ENCODE measurements around the gene KIF2C. TPM values are rescaled to one million over a fixed set of nuclear protein-coding genes. Genes with fewer than 3 reads are reported as not detected.
"Not testable (repeated sequence)": the region's sequence is repeated elsewhere in the genome, so short reads cannot be mapped to it uniquely, and the experiment has no call there.

KIF2C gene
- total RNA-seq, 1 experiment from 2014 or later, result 49.8 TPM

DNA sequence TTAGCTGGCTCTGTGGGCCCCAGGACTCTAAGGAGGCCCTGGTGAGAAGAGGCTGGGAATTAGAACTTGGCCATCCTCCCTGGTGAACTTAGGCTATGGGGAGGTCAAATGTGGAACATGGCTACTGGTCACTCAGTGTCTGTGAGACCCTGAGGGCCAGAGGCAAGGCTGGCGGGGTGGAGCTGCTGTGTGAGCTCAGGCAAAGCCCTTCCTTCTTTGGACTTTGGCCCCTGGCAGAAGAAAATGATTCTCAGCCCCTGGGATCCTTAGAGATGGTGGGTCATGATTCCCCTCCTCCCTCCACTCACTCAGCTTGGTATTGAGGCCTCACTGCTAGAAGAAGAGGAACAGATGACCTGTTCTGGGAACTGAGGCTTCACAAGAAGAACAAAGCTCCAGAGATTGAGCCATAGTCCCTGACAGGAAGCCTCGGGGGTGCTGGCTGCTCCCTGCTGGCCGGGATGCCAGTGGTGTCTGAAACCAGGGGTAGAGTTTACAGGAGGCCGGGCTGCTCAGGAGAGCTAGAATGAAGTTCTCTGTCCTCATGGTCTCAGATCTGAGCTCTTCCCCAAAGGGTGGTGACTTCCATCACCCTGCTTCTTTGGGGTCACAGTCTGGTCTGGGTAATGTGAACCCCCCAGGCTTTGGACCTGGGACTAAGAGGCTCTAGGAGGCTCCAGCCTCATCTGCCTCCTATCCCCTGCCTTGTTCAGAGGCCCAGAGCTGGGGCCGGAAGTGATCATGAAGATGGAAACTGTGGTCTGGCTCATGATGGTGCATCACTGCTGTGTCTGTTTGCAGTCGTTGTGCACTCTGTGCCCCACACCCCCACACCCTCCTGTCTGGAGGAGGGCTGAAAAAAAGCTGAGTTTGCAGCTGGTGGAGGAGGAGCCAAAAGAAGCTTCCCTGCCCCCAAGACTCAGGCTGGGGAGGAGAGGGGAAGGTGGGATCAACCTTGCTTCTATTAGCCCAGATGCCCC is 69.6 kb downstream of the KIF2C start:
- DNase-seq (ENCODE audit: extremely low read depth, low read depth), result no peak

DNA sequence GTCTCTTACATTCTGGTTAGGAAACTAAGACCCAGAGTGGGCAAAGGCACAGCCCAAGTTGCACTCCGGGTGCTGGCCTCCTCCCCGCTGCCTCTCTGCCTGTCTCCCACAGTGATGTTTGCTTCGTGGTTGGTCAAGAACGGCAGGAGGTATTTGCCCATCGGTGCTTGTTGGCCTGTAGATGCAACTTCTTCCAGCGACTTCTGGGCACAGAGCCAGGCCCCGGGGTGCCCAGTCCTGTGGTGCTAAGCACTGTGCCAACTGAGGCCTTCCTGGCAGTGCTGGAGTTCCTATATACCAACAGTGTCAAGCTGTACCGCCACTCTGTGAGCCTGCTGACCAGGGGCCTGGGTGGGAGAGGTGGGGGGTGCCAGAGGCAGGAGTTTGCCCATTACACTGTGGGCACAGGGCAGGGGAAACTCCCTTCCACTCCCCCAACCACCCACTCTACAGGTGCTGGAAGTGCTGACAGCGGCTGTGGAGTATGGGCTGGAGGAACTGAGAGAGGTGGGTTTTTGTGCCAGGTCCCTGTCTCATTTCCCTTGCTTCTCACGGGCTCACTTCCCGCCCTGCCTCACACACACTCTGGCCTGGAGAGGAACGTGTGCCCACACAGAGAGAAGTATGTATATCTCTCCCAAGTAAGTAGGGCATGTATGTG is 70.6 kb downstream of the KIF2C start:
- no peak for DNase-seq (ENCODE audit: extremely low read depth, low read depth)

DNA sequence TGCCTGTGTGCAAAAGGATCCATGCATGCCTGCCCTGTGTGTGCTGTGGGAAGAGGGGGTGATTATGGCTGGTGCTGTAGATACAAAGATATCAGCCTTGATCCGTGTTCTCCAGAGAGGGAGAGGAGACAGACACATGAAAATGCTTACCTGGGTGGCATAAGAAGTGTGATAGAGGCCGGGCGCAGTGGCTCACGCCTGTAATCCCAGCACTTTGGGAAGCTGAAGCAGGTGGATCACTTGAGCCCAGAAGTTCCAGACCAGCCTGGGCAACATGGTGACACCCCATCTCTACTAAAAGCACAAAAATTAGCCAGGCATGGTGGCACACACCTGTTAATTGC is 71.1 kb downstream of the KIF2C start:
- DNase-seq (ENCODE audit: extremely low read depth, low read depth), result not testable (repeated sequence)

GRCh38 chr1:44811234-44811633 is 71.6 kb downstream of the KIF2C start:
- no peak for DNase-seq (ENCODE audit: extremely low read depth, low read depth)

DNA sequence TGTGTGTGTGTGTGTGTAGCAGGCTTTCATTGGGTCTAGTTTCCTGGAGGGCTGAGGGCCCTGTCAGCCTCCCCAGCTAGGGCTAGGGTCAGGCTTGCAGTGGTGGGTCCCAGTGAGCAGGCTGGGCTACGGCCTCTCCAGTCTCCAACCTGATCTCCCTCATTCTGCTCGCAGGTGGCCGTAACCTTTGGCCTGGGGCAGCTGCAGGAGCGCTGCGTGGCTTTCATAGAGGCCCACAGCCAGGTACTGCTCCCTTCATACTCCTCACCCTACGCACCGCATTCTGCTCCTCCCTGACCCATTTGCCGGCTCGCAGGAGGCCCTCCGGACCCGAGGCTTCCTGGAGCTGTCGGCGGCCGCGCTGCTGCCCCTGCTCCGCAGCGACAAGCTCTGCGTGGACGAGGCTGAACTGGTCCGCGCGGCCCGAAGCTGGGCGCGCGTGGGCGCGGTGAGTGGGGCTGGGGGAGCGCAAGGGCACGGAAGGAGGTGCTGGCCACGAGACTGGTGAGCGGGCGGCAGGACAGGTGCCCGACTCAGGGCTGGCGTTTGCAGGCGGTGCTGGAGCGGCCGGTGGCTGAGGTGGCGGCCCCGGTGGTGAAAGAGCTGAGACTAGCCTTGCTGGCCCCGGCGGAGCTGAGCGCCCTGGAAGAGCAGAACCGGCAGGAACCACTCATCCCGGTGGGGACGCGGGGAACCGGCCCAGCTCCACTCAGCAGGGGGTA is 73.3 kb downstream of the KIF2C start:
- no peak for DNase-seq (ENCODE audit: extremely low read depth, low read depth)

- DNase-seq (ENCODE audit: extremely low read depth, low read depth), result not testable (repeated sequence)
Measured at GRCh38 chr1:44815926-44816325, 76.3 kb downstream of the KIF2C start.

- DNase-seq (ENCODE audit: extremely low read depth, low read depth), result no peak
Measured at GRCh38 chr1:44817307-44817706, 77.7 kb downstream of the KIF2C start.

Small RNA genes lying within 50 kb of the gene (small RNA-seq; reads per million reads assigned to genes)
- gene RNU5D-1, result 6.0 to 34.1 reads per million in 2 experiments
- gene RNU5F-1, result 47.2 to 154 reads per million in 2 experiments
- gene SNORD38A, result 16.0 to 143 reads per million in 2 experiments
- gene SNORD38B, result 0 reads per million in 2 experiments
- 436 to 1,994 reads per million in 2 experiments for gene SNORD46
- 0 reads per million in 2 experiments for gene SNORD55

Other genes starting within 250 kb of the KIF2C start
- 2.3 and 4.5 TPM in 2 replicates for gene TMEM53, start 65.4 kb upstream of the KIF2C start, total RNA-seq (2014; rRNA removed; shearing (Covaris generic))
- 0.62 TPM in 1 of 2 replicates, not detected in the other for gene ARMH1, start 65.1 kb upstream of the KIF2C start, total RNA-seq (2014; rRNA removed; shearing (Covaris generic))
- not detected in 2 replicates for gene RNU5D-1, start 8.7 kb upstream of the KIF2C start, total RNA-seq (2014; rRNA removed; shearing (Covaris generic))
- gene RPS8, start 35.7 kb downstream of the KIF2C start, total RNA-seq (2014; rRNA removed; shearing (Covaris generic)), result 2,929 and 2,948 TPM in 2 replicates
- gene BEST4, start 48.3 kb downstream of the KIF2C start, total RNA-seq (2014; rRNA removed; shearing (Covaris generic)), result not detected in 2 replicates
- gene PLK3, start 60.5 kb downstream of the KIF2C start, total RNA-seq (2014; rRNA removed; shearing (Covaris generic)), result 14.6 and 15.8 TPM in 2 replicates
- 0.25 TPM in 1 of 2 replicates, not detected in the other for gene DYNLT4, start 67.5 kb downstream of the KIF2C start, total RNA-seq (2014; rRNA removed; shearing (Covaris generic))
- 1.5 and 2.0 TPM in 2 replicates for gene BTBD19, start 68.7 kb downstream of the KIF2C start, total RNA-seq (2014; rRNA removed; shearing (Covaris generic))
- gene PTCH2, start 103.4 kb downstream of the KIF2C start, total RNA-seq (2014; rRNA removed; shearing (Covaris generic)), result 0.02 and 0.12 TPM in 2 replicates
- gene EIF2B3, start 246.8 kb downstream of the KIF2C start, total RNA-seq (2014; rRNA removed; shearing (Covaris generic)), result 22.8 and 23.0 TPM in 2 replicates